ENCODE results near the gene SMYD3. TPM values are rescaled to one million over a fixed set of nuclear protein-coding genes. Genes with fewer than 3 reads are reported as not detected.

The SMYD3 gene
- total and polyA plus RNA-seq, 2 of the 13 experiments (the other 11 are each of a cell fraction or from before 2014, with no cell fraction given), result 27.7 to 35.8 TPM

DNA sequence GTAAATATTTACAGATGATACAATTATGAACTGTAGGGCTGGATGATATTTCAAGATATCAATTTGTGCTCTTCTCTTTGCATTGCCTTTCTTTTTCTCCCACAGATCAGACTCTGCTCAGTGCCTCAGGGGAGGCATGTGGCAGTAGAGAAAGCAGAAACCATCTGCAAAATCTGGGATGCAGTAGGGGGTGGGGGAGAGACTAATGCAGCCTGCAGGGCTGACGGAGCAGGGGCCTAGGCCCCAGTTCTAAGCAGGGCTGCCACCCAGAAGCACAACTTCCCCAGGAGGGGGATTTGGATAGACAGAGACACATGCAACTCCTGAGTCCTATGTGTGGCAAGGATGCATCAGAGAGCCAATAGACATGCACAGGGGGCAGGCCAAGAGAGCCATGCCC lies 511.6 kb downstream of the SMYD3 start (continued):
- TF ChIP-seq, protein P1, sequence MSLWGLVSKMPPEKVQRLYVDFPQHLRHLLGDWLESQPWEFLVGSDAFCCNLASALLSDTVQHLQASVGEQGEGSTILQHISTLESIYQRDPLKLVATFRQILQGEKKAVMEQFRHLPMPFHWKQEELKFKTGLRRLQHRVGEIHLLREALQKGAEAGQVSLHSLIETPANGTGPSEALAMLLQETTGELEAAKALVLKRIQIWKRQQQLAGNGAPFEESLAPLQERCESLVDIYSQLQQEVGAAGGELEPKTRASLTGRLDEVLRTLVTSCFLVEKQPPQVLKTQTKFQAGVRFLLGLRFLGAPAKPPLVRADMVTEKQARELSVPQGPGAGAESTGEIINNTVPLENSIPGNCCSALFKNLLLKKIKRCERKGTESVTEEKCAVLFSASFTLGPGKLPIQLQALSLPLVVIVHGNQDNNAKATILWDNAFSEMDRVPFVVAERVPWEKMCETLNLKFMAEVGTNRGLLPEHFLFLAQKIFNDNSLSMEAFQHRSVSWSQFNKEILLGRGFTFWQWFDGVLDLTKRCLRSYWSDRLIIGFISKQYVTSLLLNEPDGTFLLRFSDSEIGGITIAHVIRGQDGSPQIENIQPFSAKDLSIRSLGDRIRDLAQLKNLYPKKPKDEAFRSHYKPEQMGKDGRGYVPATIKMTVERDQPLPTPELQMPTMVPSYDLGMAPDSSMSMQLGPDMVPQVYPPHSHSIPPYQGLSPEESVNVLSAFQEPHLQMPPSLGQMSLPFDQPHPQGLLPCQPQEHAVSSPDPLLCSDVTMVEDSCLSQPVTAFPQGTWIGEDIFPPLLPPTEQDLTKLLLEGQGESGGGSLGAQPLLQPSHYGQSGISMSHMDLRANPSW (CRISPR knock-in tag; IDR thresholded peaks at IDR 0.05; ENCODE audit: borderline replicate concordance), result no peak
- TF ChIP-seq ZNF20 (CRISPR knock-in tag; IDR thresholded peaks at IDR 0.05), result no peak

DNA sequence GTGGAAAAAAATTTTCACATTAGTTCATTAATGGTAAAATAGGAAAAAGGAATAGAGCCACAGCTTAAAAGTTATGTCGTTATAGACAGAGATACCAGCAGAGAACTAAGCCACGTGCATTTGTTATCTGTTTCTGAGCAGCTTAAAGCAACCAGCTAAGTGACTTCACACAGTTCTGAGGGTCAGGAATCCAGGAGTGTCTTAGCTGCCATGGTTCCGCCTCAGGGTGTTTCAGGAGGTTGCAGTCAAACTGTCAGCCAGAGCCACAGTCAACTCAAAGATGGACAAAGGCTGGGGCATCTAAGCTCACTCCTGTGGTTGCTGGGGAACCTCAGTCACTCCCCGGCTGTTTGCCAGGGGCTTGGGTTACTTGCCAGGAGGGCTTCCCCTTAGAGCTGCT lies 515.8 kb downstream of the SMYD3 start:
- intact Hi-C loops (cut with micrococcal nuclease; ENCODE audit: unreplicated experiment) (no loop called here), in situ Hi-C loops (cut with HindIII; ENCODE audit: extremely low pct_ligation_motif_present, low pct_unique_long_range_greater_than_20kb) (no loop called here)
- ATAC-seq (no peak), DNase-seq (ENCODE audit: low spot score) (no peak), FAIRE-seq (no peak)
- H3K9ac ChIP-seq (ENCODE audit: insufficient read depth, low read depth, low read length), result no peak overlapping the region
- no peak overlapping the region for H3K4me3 ChIP-seq (replicated peaks in 1 of 3; ENCODE audit: insufficient read depth in 1 of 3, low read depth in 2 of 3, low read length in 3 of 3)
- peaks cover 9% of the 10 kb centered on the region for H3K4me1 ChIP-seq (ENCODE audit: insufficient read depth, low read length)
- no peaks in the 10 kb centered on the region for H4K20me1 ChIP-seq (ENCODE audit: insufficient read depth, low read length)
- WGBS (ENCODE audit: low lambda C conversion rate), result 88% methylated on average over 2 of the region's 4 CpGs
- no peaks in the 10 kb centered on the region for H3K9me3 ChIP-seq (ENCODE audit: low read length)
- no peak for TF ChIP-seq IKZF1 (IDR thresholded peaks at IDR 0.05)
- TF ChIP-seq, protein P2, sequence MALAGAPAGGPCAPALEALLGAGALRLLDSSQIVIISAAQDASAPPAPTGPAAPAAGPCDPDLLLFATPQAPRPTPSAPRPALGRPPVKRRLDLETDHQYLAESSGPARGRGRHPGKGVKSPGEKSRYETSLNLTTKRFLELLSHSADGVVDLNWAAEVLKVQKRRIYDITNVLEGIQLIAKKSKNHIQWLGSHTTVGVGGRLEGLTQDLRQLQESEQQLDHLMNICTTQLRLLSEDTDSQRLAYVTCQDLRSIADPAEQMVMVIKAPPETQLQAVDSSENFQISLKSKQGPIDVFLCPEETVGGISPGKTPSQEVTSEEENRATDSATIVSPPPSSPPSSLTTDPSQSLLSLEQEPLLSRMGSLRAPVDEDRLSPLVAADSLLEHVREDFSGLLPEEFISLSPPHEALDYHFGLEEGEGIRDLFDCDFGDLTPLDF (CRISPR knock-in tag; IDR thresholded peaks at IDR 0.05), result no peak
- no peaks in the 10 kb centered on the region for H3K36me3 ChIP-seq (replicated peaks in 1 of 2; ENCODE audit: control insufficient read depth in 1 of 2, insufficient read depth in 2 of 2, low read length in 2 of 2)
- no peak overlapping the region for H2AFZ ChIP-seq (ENCODE audit: low read length)
- ChIA-PET POLR2A (no interaction called here), CTCF (ENCODE audit: low intra/inter-chr PET ratio, low total read pairs) (no interaction called here)
- no peaks in the 10 kb centered on the region for H3K79me2 ChIP-seq (ENCODE audit: insufficient read depth, low read length)
- no TSS peak for BruUV-seq (replicated peaks)
- no peaks in the 10 kb centered on the region for H3K27me3 ChIP-seq (ENCODE audit: control insufficient read depth in 1 of 2, insufficient read depth in 2 of 2, low read length in 2 of 2)
- H3K4me2 ChIP-seq (ENCODE audit: low read depth, low read length), result no peak overlapping the region
- H3K27ac ChIP-seq (ENCODE audit: extremely low read length, insufficient read depth, low read length), result no peak overlapping the region
